Caco-2 (cell line): Measurements from ENCODE around the gene TRAF2. TPM values are rescaled to one million over a fixed set of nuclear protein-coding genes. Genes with fewer than 3 reads are reported as not detected.

Experiments
- BruUV-seq: library from RNA; stranded (reverse); fragments of 400-500 nt; replicated peaks from 2 replicates; lab custom pipeline; 2021; lab: Mats Ljungman, UMichigan
- CTCF ChIA-PET: fragments of 300-600 bp; sonication (Branson Sonifier 250); formaldehyde crosslinking; loops from one replicate; lab custom pipeline; 2022; ENCODE audit warnings: antibody characterized with exemption; lab: Charles Lee
- POLR2A ChIA-PET: fragments of 300-600 bp; sonication (Branson Sonifier 250); formaldehyde crosslinking; loops from one replicate; lab custom pipeline; 2022; ENCODE audit warnings: antibody characterized with exemption; lab: Charles Lee
- DNase-seq, 2 experiments: peaks; one replicate each; pipeline versions ENCODE4 v3.0.0 to v3.0.0-alpha.2; 2020 to 2022
- H3K27me3 ChIP-seq: replicated peaks from 2 replicates; pipeline ENCODE4 v1.6.0; 2011; ENCODE audit warnings: low read length; ENCODE audit not compliant: control insufficient read depth, insufficient read depth
- H3K36me3 ChIP-seq: 2 replicates; pipeline ENCODE4 v1.5.1; 2011; ENCODE audit warnings: low read length; ENCODE audit not compliant: control insufficient read depth, insufficient read depth
- H3K4me1 ChIP-seq: fragments of 250-450 bp; sonication (Bioruptor Pico); 2 replicates; pipeline ENCODE4 v1.5.1; 2020; ENCODE audit warnings: mild to moderate bottlenecking
- H3K4me3 ChIP-seq: 2 replicates; pipeline ENCODE4 v1.5.1; 2011; ENCODE audit warnings: low read depth, mild to moderate bottlenecking, control low read depth, low read length
- H3K9me3 ChIP-seq: fragments of 250-450 bp; sonication (Bioruptor Pico); 2 replicates; pipeline ENCODE4 v1.5.1; 2020; ENCODE audit warnings: mild to moderate bottlenecking, moderate library complexity
- H3K27ac Mint-ChIP-seq: one replicate; pipeline ENCODE4 v1.8.0; 2022; ENCODE audit warnings: mixed read lengths; ENCODE audit not compliant: unreplicated experiment
- H3K27me3 Mint-ChIP-seq: one replicate; pipeline ENCODE4 v1.8.0; 2022; ENCODE audit warnings: mixed read lengths; ENCODE audit not compliant: insufficient read depth, unreplicated experiment
- H3K36me3 Mint-ChIP-seq: one replicate; pipeline ENCODE4 v1.8.0; 2022; ENCODE audit warnings: mild to moderate bottlenecking, mixed read lengths; ENCODE audit not compliant: insufficient read depth, unreplicated experiment
- H3K4me1 Mint-ChIP-seq: one replicate; pipeline ENCODE4 v1.8.0; 2022; ENCODE audit warnings: low read depth, mixed read lengths; ENCODE audit not compliant: unreplicated experiment
- H3K4me3 Mint-ChIP-seq: one replicate; pipeline ENCODE4 v1.8.0; 2022; ENCODE audit warnings: mild to moderate bottlenecking, moderate library complexity, mixed read lengths; ENCODE audit not compliant: unreplicated experiment
- H3K9me3 Mint-ChIP-seq: one replicate; pipeline ENCODE4 v1.8.0; 2022; ENCODE audit warnings: mixed read lengths; ENCODE audit not compliant: unreplicated experiment
- CTCF ChIP-seq, 2 experiments: fragments of 200-600 bp in 1 of 2; IDR thresholded peaks; 1 replicate in 1 of 2; 2 replicates in 1 of 2; pipeline versions ENCODE4 v1.5.1 to v1.8.0; 2011 to 2022; ENCODE audit warnings: antibody characterized with exemption in 1 of 2, control low read depth in 1 of 2, inconsistent platforms in 1 of 2, low read depth in 1 of 2, low read length in 1 of 2, mild to moderate bottlenecking in 1 of 2, moderate library complexity in 1 of 2; ENCODE audit not compliant: insufficient read depth in 1 of 2, severe bottlenecking in 1 of 2, unreplicated experiment in 1 of 2
- intact Hi-C: fragments of 100-400 bp; cut with micrococcal nuclease; formaldehyde crosslinking; loops from one replicate; pipeline ENCODE4 v1.10.0; 2022; ENCODE audit not compliant: unreplicated experiment
- total RNA-seq: library from RNA; stranded (reverse); gene quantifications from 2 replicates; pipeline ENCODE4 v1.2.3, GENCODE V29; 2022

The TRAF2 gene
- total RNA-seq, 1 experiment from 2014 or later = 41.7 TPM

GRCh38 chr9:136944212-136944518 is 57.8 kb downstream of the TRAF2 start:
- DNase-seq = peak in 1 of 2 experiments; percentile 72
- intact Hi-C loops = loop anchor here (10.0 kb wide), 1 partner anchor 99 kb away; the partner anchor contains the start of genes AJM1 and PHPT1

GRCh38 chr9:136944519-136945332 is 58.4 kb downstream of the TRAF2 start, which contains the start of the genes C8G and FBXW5:
Gene C8G, plus strand, starts transcription at chr9:136945243. Its CDS starts 78 bp downstream, at chr9:136945321.
Gene FBXW5, minus strand, starts transcription at chr9:136944738. Its CDS starts 655 bp downstream, at chr9:136944083.
- peaks cover 44% of the 10 kb centered on the region for H3K4me1 ChIP-seq
- peak within 1 kb of the TSS; percentile 71 for H3K4me3 Mint-ChIP-seq
- H3K4me1 Mint-ChIP-seq = no peaks in the 10 kb centered on the region
- H3K4me3 ChIP-seq = peak within 1 kb of the TSS; percentile 59
- DNase-seq = peak; percentile 93 to 97
- intact Hi-C loops = loop anchor here (5.0 to 10.0 kb wide), 2 partner anchors 100 to 157 kb away; partner anchors contain the start of genes AJM1 and PHPT1
- no peaks in the 10 kb centered on the region for H3K27me3 ChIP-seq
- peak within 1 kb of the TSS; percentile 48 for H3K27ac Mint-ChIP-seq
- TF ChIP-seq CTCF (IDR thresholded peaks at IDR 0.05; ENCODE audit: insufficient read depth in 1 of 2, low read depth in 1 of 2, low read length in 1 of 2, severe bottlenecking in 1 of 2, unreplicated experiment in 1 of 2) = peak; percentile 92 to 96
- peaks cover 60% of the 10 kb centered on the region for H3K36me3 Mint-ChIP-seq
- ChIA-PET CTCF (interaction anchor here (0.6 to 1.0 kb wide), 4 partner anchors 11 to 85 kb away, joined by 3 to 5 read pairs (median 4); partner anchors contain the start of gene CLIC3), POLR2A (no interaction called here)
- no peaks in the 10 kb centered on the region for H3K9me3 ChIP-seq
- H3K9me3 Mint-ChIP-seq = no peaks in the 10 kb centered on the region
- H3K36me3 ChIP-seq = peaks cover 1% of the 10 kb centered on the region; the same call in 1 of the 2 replicates
- no TSS peak for BruUV-seq
- H3K27me3 Mint-ChIP-seq = no peaks in the 10 kb centered on the region

More at GRCh38 chr9:136944212-136944518, 57.8 kb downstream of the TRAF2 start:
- H3K4me3 ChIP-seq = peak overlapping the region; percentile 59
- no peak for TF ChIP-seq CTCF (IDR thresholded peaks at IDR 0.05; ENCODE audit: insufficient read depth in 1 of 2, low read depth in 1 of 2, low read length in 1 of 2, severe bottlenecking in 1 of 2, unreplicated experiment in 1 of 2)
- H3K4me1 ChIP-seq = peaks cover 44% of the 10 kb centered on the region
- peaks cover 1% of the 10 kb centered on the region; the same call in 1 of the 2 replicates for H3K36me3 ChIP-seq
- Mint-ChIP-seq H3K36me3 (peaks cover 60% of the 10 kb centered on the region), H3K4me1 (no peaks in the 10 kb centered on the region), H3K27ac (peak overlapping the region; percentile 48), H3K27me3 (no peaks in the 10 kb centered on the region), H3K9me3 (no peaks in the 10 kb centered on the region), H3K4me3 (peak overlapping the region; percentile 71)
- H3K9me3 ChIP-seq = no peaks in the 10 kb centered on the region
- POLR2A ChIA-PET = no interaction called here
- no TSS peak for BruUV-seq
- CTCF ChIA-PET = interaction anchor here (0.6 to 1.0 kb wide), 3 partner anchors 48 to 85 kb away, joined by 3 to 5 read pairs (median 4); partner anchors contain the start of gene CLIC3
- H3K27me3 ChIP-seq = no peaks in the 10 kb centered on the region
